Measurements from ENCODE around the gene ANKRD18A.

Gene ANKRD18A

DNA sequence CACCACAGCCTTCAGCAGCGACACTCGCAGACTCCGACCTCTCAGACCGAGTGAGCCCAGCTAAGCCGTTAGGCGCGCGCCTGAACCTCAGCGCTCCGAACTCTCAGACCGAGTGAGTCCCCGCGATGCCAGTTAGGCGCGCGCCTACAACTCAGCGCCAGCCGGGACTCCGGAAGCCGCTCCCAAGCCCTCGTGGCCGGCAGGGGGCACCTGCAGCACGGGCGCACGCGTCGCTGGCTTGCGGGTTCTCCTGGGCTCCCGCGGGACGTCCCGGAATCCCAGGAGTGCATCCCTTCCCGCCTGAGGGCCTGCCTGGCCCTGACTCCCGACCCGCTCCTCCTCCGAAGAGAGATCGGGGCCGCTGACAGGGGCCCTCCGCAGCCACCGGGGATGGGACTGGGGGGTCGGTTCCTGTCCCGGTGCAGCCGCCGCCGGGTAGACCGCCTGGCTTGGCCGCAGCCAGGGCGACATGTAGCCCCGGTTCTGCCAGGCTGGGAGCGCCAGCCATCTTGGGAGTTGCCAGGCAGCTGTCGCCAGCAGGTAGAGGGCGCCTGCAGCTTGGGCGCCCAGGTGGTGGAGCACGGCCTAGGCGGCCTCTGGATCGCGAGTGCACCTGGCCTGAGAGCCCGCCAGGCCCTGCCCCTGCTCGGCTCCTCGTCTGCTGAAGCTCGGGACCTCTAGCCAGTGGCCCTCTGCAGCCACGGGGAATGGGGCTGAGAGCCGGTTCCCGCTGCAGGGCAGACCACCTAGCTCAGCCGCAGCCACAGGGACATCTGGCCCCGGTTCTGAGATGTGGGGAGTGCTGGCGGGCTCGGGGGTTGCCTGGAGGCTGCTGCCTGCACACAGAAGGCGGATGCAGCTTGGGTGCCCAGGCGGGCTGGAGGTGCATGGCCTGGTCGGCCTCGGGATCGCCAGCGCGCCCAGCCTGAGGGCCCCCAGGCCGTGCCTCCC is at the start of gene ANKRD18A:
ANKRD18A (minus strand) TSS at position 114 of the 951 bp plus-strand sequence. CDS start 311 bp downstream, outside the sequence.
- no peak for DNase-seq

DNA sequence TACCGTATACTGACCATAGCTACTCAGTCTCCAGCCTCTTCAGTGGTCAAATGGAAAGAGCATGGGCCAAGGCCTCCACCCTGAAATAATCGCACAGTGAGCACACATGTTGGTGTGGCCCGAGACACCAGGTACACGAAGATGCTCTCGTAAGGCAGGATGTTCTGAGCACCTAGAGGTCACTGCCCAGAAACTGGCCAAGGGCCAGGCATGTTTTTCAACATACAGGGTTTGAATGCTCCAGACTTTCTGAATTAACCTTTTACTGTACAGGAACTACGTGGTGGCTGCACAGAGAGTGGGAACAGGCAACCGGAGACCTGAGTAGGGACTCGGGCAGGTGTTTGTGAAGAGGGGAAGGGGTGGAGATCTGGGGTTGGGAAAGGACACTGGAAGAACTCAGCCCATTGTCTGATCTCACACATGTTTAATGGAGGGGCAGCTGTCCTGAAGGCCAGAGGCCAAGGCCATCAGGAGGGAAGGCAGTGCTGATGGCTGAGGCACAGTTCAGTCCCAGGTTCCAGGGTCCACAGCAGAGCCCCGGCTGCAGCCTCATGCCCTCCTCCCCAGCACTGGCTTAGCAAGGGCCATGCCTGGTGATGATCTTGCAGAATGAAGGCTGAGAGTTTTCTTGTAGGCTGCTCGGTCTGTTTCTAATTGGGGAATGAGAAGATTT is 48.5 kb upstream of the ANKRD18A start:
- DNase-seq, result no peak

DNA sequence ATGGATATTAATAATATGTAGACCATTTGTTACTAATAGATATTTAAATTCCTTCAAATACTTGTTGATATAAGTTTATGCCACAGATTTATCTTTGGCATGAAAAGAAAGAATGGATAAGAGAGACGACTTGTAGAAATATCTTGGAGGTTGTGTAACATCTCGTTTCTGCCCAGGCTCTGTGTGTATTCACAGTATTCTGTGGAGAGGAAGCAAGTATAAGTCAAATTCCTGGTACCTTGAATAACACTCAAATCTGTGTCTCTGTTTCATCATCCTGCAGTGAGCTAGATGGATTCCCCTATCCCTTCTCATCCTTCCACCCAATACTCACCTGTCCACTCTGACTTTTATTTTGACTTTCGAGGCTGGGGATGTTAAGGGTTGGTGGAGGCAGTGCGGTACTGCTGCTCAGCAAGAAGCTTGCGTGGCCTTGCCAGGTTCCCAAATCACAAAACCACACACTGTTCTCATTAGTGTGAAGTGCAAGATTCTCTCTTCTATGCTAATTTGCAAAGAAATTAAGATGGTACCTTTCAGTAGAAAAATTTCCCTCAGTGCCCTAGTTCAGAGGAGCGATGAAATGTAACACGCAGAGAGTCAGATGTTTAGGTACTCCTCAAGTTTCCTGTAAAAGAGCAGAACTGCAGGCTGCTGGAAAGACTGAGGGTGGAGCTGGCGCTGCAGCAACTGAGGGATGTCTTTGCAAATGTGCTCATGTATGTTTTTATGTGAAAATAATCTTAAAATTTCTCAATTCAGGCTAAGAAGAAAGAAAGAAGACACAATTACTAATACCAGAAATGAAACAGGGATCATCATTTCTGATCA is 42.6 kb upstream of the ANKRD18A start:
- no peak for DNase-seq

DNA sequence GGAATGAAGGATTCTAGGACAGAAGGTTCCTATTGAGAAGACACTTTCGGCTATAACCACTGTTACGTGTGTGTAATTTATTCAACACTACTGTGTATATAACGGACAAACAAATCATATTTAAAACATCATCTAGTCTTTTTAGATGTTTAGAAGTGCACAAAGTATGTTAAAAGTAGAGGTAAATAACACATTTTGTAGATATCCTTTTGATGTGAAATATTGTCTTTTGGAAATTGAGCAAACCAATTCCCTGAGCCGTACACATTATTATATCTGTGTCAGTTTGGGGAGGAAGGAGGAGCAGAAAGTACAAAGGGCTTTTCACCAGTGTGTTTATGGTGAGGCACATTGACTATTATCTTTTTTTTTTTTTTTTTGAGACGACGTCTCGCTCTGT is 39.1 kb upstream of the ANKRD18A start:
- no peak for DNase-seq

DNA sequence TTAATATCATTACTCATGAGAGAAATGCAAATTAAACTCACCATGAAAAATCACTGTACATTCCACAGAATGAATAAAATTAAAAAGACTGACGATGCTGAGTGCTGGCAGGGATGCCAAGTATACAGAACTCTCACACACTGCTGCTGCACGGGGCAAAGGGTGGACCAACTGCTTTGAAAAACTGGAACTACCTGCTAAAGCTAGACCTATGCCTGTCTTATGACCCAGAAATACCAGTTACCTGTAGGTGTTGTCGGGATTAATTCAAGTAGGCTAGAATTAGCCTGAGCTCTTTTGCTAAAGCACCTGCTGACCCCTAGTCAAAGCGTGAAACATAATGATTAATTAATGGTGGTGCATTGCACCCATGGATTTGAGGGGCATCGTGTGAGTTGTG is 36.5 kb upstream of the ANKRD18A start:
- no peak for DNase-seq

DNA sequence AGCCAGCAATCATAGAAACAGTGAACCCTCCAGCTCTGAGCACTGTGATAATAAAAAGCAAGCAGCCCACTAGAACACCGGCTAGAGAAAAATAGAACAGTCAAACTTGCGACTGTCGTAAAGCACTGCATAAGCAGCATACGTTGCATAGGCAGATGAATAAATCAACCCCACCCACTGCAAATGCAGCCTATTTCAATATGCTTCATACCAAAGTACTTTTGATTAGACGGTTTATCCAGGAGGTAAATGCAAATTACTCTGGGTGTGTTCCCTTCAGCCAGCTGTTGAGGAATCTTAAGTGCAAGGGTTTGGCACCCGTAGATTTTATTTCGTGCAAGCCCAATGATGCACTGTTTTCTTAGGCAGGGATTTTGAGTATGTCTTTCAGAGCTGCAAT is 32.1 kb upstream of the ANKRD18A start:
- DNase-seq, result no peak

DNA sequence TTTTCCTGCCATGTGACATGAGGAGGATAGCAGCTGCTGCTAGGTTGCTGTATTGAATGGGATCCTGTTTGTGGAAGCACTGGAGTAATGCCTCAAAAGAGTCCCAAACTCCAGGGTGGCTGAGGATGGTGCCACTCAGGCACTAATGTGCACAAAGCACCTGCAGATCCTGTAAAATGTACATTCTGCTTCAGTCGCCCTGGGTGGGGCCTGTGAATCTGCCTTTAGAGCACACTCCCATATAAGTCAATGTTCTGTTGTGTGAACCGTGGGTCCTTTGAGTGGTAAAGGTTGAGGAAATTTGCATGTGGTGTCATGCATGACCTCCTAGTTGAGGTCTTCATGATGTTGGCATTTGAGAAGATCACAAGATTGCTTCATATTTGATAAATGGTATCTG is 31.6 kb upstream of the ANKRD18A start:
- no peak for DNase-seq

DNA sequence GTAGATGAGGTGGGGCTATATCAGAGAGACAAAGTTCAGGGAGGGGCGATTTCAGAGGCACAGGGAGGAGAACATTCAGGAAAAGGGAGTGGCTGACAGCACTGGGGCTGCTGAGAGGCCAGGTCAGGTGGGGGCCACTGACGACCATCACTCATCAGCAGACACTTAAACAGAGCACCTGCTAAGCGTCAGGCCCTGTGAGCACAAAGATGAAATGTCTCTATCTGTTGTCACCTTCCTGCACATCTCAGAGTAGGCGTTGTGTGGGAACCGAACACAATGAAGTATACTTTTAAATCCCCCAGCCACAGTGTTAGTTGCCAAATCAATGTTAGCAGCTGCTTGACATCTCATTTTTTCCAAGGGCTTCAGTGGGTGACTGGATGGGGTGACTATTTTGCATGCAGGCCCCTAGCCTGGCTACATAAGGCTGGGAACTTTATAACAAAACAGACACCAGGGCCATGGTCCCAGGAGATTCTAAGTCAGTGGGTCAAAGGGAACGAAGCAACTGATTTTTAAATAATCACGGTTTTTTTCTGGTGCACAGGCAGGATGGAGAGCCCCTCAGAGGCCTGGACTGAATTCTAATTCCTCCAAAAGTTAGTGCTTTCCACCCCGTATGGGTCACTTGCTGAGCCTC is 31.1 kb upstream of the ANKRD18A start:
- DNase-seq, result no peak

DNA sequence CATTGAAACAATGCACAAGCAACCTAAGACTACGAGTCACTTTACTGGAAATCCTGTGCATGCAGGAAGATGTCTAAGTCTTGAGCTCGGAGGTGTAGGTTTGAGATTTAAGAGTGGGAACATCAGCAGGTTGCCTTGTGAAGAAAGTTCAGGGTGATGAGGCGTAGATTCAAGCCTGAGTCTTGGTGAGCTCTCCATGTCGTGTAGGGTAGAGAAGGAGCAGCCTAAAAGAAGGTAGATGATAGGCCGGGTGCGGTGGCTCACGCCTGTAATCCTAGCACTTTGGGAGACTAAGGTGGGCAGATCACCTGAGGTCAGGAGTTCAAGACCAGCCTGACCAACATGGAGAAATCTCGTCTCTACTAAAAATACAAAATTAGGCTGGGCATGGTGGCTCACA is 30.2 kb upstream of the ANKRD18A start:
- DNase-seq, result no peak

DNA sequence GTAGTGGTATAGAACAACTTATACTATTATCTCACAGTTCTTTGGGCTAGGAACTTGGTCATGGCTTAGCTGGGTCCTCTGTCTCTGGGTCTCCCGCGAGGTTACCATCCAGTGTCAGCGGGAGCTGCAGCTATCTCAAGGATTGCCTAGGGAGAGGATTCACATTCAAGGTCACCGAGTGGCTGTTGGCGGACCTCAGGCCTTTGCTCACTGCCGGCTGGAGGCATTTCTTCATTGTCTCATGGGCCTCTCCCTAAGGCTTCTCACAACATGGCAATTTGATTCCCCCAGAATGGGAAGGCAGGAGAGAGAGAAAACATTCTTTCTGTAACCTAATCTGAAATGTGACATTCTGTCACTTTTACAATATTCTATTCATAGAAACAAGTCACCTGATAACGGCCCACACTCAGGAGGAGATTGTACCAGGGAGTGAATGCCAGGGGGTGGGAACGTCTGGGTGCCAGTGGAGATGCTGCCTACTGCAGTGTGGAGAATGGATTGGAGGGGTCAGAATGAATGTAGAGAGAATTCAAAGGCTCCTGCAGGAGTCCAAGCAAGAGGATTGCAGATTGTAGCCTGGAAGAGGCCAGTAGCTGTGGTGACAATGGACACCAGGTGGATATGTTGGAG is 29.5 kb upstream of the ANKRD18A start:
- DNase-seq, result no peak

DNA sequence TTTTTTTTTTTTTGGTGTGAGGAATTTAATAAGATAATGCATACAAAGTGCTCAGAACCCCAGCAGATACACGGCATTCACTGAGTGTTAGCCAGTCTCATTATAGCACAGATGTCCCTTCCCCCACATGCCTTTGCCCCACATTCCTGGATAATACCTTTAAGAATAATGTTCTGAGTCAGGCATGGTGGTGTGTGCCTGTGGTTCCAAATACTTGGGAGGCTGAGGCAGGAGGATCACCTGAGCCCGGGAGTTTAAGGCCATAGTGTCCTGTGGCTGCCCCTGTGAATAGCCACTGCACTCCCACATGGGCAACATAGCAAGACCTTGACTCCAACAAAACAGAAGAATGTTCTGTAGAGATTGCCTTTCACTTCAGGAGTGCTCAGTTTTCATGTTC is 24.2 kb upstream of the ANKRD18A start:
- no peak for DNase-seq

DNA sequence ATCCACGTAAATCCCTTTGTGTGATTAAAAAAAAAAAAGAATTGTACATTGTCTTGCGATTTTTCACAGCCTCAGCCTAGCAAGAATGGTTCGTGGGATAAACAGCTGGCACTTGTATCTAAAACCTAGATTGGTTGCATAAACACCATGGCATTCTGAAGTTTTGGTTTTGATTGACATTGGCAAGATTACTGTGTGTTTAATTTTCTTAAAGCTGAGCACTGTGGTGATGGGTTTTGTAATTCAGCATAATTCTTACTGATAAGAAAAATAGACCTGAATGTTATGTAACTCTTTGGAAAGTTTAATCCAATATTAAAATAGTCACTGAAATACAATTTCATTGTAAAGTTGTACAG is 23.4 kb upstream of the ANKRD18A start:
- DNase-seq, result no peak

DNA sequence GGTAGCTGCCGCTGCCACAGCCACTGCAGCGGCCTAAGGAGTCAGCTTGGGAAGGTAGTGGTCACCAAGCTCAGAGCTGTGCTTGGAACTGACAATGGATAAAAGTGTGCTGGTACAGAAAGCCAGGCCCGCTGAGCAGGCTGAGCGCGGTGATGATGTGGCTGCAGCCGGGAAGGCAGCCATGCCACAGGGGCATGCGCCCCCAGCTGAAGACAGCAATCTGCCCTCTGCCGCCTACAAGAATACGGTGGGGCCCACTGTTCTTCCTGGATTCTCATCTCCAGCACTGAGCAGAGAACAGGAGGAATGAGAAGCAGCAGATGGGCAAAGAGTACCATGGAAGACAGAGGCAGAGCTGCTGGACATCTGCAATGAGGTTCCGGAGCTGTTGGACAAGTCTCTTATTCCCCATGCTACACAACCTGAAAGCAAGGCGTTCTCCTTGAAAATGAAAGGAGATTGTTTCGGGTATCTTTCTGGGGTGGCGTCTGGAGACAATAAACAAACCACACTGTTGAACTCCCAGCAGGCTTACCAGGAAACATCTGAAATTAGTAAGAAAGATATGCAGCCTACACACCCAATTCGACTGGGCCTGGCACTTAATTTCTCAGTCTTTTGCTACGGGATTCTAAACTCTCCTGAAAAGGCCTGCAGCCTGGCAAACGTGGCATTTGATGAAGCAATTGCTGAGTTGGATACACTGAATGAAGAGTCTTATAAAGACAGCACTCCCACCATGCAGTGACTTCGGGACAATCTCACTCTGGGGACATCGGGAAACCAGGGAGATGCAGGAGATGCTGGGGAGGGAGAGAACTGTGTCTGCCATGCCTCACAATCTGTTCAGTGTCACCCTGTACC is 22.8 kb upstream of the ANKRD18A start:
- DNase-seq, result no peak

DNA sequence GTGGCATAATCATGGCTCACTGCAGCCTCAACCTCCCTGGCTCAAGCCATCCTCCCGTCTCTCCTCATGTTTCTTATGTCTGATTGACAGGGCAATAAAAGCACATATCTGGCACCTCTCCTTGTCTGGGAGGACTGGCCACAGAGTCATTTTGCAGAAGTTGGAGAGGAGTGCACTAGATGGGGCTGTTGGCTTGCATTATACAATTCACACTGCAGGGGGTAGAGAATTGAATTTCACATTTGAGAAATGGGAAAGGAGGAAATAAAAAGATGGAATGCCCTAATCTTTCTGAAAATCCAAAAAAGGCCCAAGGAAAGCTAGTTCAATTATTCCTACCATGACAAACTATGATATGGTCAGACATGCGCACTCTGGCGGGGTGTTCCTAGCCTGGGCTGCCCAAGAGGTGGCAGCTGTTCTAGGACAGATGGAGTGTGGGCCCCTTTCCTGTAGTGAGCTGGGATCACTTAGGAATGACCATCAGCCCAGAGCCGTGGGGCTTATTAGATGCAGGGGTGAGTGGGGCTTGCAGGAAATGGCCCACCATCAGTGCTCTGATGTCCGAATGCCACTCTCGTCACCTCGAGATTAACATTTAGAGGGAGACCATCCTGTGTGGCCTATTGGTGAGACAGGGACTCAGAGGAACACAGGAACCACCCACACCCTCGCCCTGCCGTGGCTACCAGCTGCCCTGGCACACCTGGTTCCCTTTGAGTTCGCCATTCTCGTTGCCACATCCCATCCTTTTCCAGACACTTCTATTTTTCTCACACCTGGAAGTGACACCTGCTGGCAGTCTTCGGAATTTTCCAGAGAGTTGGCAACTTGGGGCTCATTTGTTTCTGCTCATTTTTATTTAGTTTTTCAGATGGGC is 21.8 kb upstream of the ANKRD18A start:
- no peak for DNase-seq

DNA sequence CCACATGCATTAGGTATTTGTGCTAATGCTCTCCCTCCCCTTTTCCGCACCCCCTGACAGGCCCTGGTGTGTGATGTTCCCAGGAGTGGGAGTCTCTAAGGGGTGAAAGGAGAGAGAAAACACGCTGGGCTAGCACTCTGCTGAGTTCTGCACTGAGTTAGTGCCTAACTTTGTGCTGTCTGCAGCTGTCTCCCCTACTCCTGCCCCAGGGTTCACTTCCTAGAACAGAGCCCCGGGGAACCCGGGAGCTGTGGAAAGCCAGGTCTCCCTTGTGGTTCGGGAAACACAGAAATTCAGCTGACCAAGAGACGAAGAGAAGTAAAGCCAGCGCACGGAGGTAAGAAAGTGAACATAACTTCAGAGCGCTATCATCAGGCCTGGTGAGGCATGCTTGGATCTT is 20.7 kb upstream of the ANKRD18A start:
- no peak for DNase-seq

DNA sequence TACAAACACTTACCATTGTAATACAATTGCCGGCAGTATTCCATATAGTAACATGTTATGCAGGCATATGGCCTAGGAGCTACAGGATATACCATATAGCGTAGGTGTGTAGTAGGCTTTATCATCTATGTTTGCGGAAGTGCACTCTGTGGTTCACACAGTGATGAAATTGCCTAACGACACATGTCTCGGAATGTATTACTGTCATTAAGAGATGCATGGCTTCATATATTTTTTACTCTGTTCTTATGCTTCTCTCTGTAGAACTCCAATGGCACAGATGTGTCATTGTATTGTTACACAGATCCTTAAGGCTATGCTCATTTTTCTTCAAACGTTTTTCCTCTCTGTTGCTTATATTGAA is 19.2 kb upstream of the ANKRD18A start:
- DNase-seq, result no peak

DNA sequence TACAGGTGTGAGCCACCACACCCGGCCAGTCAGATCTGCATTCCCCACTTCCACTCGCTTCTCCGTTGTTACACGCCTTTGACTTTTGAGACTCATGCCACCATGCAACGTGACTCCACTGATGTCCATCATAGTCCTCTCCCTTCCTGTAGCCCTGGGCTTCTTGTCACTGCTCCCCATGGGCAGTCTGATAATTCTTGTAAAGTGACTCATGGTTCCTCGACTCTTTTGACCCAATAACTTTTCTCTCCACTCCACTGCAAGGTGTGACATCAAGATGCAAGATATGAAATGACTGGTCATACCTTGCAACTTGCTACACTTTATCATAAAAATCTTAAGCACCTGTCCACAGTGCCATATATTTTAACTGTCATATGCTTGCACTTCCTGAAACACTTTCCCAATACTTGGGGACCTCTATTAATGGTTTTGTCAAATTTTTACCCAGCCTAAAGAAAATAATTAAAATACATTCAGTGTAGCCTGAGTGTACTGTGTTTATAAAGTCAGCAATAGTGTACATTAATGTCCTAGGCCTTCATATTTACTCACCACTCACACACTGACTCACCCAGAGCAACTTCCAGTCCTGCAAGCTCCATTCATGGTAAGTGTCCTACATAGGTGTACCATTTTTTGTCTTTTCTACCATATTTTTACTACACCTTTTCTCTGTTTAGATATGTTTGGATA is 18.6 kb upstream of the ANKRD18A start:
- no peak for DNase-seq

DNA sequence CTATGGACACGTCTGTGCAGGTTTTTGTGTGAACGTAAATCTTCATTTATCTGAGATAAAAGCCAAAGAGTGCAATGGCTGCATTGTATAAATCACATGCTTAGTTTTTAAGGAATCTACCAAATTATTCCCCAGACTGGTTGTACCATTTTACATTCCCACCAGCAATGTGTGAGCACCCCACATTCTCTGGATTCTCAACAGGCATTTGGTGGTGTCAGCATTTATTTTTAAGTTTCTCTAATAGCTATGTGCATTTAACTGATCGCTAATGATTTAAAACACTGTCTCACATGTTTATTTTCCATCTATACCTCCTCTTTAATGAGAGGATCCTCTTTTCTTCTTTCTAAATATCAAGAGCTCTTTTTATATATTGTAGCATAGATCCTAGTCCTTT is 13.9 kb upstream of the ANKRD18A start:
- DNase-seq, result no peak

DNA sequence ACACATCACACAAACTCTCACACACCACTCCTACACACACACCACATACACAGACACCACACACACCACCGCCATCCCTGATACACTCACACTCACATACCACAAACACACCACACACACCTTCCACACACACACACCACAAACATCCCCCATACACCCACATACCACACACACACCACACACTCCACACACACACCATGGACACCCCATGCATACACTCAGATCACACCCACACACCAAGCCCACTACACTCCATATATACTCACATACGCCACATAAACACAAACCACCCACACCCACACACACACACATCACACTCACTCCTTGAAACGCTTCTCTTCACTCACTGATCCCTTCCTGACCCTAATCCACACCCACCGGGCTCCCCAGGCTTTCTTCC is 9.1 kb upstream of the ANKRD18A start:
- no peak for DNase-seq

DNA sequence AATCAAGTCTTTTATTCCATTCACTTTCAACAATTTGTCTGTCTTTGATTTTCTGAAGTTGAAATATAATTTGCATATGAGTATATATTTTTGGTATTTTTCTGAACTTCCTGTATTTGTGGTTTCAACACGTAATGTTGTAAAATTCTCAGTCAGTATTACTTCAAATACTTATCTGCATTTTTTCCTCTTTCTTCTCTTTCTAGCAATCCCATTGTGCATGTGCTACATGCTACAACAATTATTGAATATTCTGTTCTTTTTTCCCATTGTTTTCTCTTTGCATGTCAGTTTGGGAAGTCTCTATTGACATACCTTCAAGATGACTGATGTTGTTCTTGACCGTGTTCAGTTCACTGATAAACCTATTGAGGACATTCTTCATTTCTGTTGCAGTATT is 5.6 kb upstream of the ANKRD18A start:
- no peak for DNase-seq
